Kidney (tissue), 14 donors: ENCODE results near the gene HSPA8. TPM values are rescaled to one million over a fixed set of nuclear protein-coding genes. Genes with fewer than 3 reads are reported as not detected.
A peak's percentile ranks its signal among the peaks of the same experiment; 100 is the strongest.

Experiments
- DNase-seq, 5 donors: peaks; one replicate each; pipeline ENCODE4 v3.0.0-alpha.2; 2013 to 2020
- FAIRE-seq: peaks from 2 replicates; lab custom pipeline; 2012; peaks lifted over from hg19 to GRCh38; lab: Jason Lieb, UNC
- H3K27ac ChIP-seq, 2 donors: one replicate each; pipeline ENCODE4 v1.7.0; 2013; ENCODE audit warnings: low read depth in 2 of 2, low read length in 2 of 2, inconsistent platforms in 1 of 2
- H3K27me3 ChIP-seq: one replicate; pipeline ENCODE4 v1.7.1; 2013; ENCODE audit warnings: low read length, inconsistent platforms; ENCODE audit not compliant: control insufficient read depth, insufficient read depth
- H3K36me3 ChIP-seq, 3 donors: one replicate each; pipeline versions ENCODE4 v1.7.0 to v1.7.1; 2013; ENCODE audit warnings: low read length in 3 of 3, control low read depth in 1 of 3, inconsistent platforms in 1 of 3; ENCODE audit not compliant: insufficient read depth in 3 of 3, control insufficient read depth in 2 of 3
- H3K4me1 ChIP-seq, 3 donors: one replicate each; pipeline versions ENCODE4 v1.7.0 to v1.7.1; 2013; ENCODE audit warnings: low read length in 3 of 3, inconsistent platforms in 1 of 3, low read depth in 1 of 3; ENCODE audit not compliant: control insufficient read depth in 2 of 3, insufficient read depth in 2 of 3
- H3K4me3 ChIP-seq, 3 donors: one replicate each; pipeline versions ENCODE4 v1.7.0 to v1.8.1; 2013; ENCODE audit warnings: low read length in 3 of 3, control low read depth in 1 of 3, inconsistent platforms in 1 of 3
- H3K9ac ChIP-seq, 3 donors: one replicate each; pipeline versions ENCODE4 v1.7.0 to v1.7.1; 2013; ENCODE audit warnings: low read length in 3 of 3, control low read depth in 1 of 3, inconsistent platforms in 1 of 3
- H3K9me3 ChIP-seq, 3 donors: one replicate each; pipeline versions ENCODE4 v1.7.0 to v1.7.1; 2013; ENCODE audit warnings: low read length in 3 of 3, control low read depth in 1 of 3, inconsistent platforms in 1 of 3; ENCODE audit not compliant: control insufficient read depth in 2 of 3, insufficient read depth in 1 of 3
- intact Hi-C: fragments of 100-400 bp; cut with DNase I; formaldehyde crosslinking; loops from one replicate; pipeline ENCODE4 v1.11.1; 2022
- polyA plus RNA-seq: library from polyadenylated mRNA; stranded (reverse); fragments of 350-450 nt; fragmentation: Illumina TruSeq; extraction: RNeasy Lipid Tissue Mini Kit (QIAGEN cat#74804); gene quantifications from one replicate; pipeline ENCODE4 v1.2.3, GENCODE V29; 2014; ENCODE audit warnings: low read depth, low replicate concordance; ENCODE audit not compliant: insufficient read depth
- total RNA-seq: library from RNA; stranded (reverse); fragmentation: NEBNext Ultra II Directional; extraction: Animal tissue kit (Norgen Biotek cat#: 25700); gene quantifications from one replicate; pipeline ENCODE4 v1.2.1, GENCODE V29; 2021
- TF ChIP-seq, protein P1 (sequence below): IDR thresholded peaks from 3 replicates; pipeline ENCODE4 v1.5.1; 2012; ENCODE audit warnings: mild to moderate bottlenecking, moderate library complexity, borderline replicate concordance; ENCODE audit not compliant: insufficient read depth; ENCODE audit errors: extremely low read depth
- donor health status: control.
- donor health status: control.
- donor health status: control.
- donor health status: control.
- donor health status: control.
- donor health status: DM: yes; HTN: yes; CAD: no.
- donor health status: Normal renal cell carcinoma (clear cell type).

The HSPA8 gene
- total and polyA plus RNA-seq, 2 donors from 2014 or later = 869 to 1,081 TPM

- Histone ChIP-seq H3K4me3 (no peak overlapping the region), H3K27me3 (no peaks in the 10 kb centered on the region), H3K27ac (no peak overlapping the region), H3K4me1 (no peaks in the 10 kb centered on the region), H3K9ac (no peak overlapping the region), H3K36me3 (no peaks in the 10 kb centered on the region), H3K9me3 (no peaks in the 10 kb centered on the region)
- FAIRE-seq = no peak
- DNase-seq = peak in 2 of 5 donors; percentile 29 to 45
- intact Hi-C loops = loop anchor here (10.0 kb wide), 1 partner anchor 156 kb away; no protein-coding TSS in a partner anchor
- TF ChIP-seq, protein P1, sequence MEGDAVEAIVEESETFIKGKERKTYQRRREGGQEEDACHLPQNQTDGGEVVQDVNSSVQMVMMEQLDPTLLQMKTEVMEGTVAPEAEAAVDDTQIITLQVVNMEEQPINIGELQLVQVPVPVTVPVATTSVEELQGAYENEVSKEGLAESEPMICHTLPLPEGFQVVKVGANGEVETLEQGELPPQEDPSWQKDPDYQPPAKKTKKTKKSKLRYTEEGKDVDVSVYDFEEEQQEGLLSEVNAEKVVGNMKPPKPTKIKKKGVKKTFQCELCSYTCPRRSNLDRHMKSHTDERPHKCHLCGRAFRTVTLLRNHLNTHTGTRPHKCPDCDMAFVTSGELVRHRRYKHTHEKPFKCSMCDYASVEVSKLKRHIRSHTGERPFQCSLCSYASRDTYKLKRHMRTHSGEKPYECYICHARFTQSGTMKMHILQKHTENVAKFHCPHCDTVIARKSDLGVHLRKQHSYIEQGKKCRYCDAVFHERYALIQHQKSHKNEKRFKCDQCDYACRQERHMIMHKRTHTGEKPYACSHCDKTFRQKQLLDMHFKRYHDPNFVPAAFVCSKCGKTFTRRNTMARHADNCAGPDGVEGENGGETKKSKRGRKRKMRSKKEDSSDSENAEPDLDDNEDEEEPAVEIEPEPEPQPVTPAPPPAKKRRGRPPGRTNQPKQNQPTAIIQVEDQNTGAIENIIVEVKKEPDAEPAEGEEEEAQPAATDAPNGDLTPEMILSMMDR = peak; percentile 45
Measured at GRCh38 chr11:123020968-123021367, 41.0 kb downstream of the HSPA8 start.

DNA sequence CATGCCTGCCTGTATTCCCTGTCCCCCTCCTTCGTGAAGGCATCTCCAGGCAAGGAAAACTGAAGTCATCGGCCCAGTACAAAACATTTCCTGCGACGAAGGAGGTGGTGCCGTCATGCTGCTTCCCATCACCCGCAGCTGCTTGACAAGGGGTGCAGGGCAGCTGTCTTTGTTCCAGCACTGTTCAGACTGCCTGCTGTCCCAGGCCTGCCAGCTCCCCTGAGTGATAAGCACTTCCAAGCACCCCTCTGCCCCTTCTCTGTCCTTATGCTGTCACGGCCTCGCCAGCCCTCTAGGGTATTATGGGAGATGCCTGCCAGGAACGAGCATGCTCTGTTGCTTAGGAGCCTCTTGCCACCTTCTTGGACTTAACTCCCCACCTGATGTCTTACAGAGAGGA is 43.2 kb downstream of the HSPA8 start:
- DNase-seq (no peak), FAIRE-seq (no peak)

GRCh38 chr11:123011510-123011909 is 50.4 kb downstream of the HSPA8 start:
- no peak for DNase-seq
- Histone ChIP-seq H3K9me3 (no peaks in the 10 kb centered on the region), H3K27ac (no peak overlapping the region), H3K4me1 (no peaks in the 10 kb centered on the region), H3K36me3 (no peaks in the 10 kb centered on the region), H3K4me3 (no peak overlapping the region), H3K9ac (no peak overlapping the region), H3K27me3 (no peaks in the 10 kb centered on the region)
- TF ChIP-seq, protein P1 = no peak
- no peak for FAIRE-seq
- intact Hi-C loops = no loop called here

More for the DNA sequence above, 43.2 kb downstream of the HSPA8 start:
- no peaks in the 10 kb centered on the region for H3K9me3 ChIP-seq
- TF ChIP-seq, protein P1 = no peak
- H3K9ac ChIP-seq = no peak overlapping the region
- no peaks in the 10 kb centered on the region for H3K36me3 ChIP-seq
- H3K27ac ChIP-seq = no peak overlapping the region
- no peak overlapping the region for H3K4me3 ChIP-seq
- H3K4me1 ChIP-seq = no peaks in the 10 kb centered on the region
- H3K27me3 ChIP-seq = no peaks in the 10 kb centered on the region
- intact Hi-C loops = no loop called here

Other genes starting within 250 kb of the HSPA8 start
- 0.66 TPM for gene CRTAM, start 223.6 kb downstream of the HSPA8 start, total RNA-seq
- gene CRTAM, start 223.6 kb downstream of the HSPA8 start, polyA plus RNA-seq = not detected
- gene JHY, start 179.4 kb downstream of the HSPA8 start, total RNA-seq = 13.6 TPM
- 4.8 TPM for gene JHY, start 179.4 kb downstream of the HSPA8 start, polyA plus RNA-seq
- gene BSX, start 80.3 kb downstream of the HSPA8 start, total RNA-seq = not detected
- not detected for gene BSX, start 80.3 kb downstream of the HSPA8 start, polyA plus RNA-seq
- gene CLMP, start 133.1 kb upstream of the HSPA8 start, total RNA-seq = 6.8 TPM
- 1.2 TPM for gene CLMP, start 133.1 kb upstream of the HSPA8 start, polyA plus RNA-seq